Coronary artery (tissue), 2 donors: ENCODE results near the gene ARSI.

Source experiments
- DNase-seq: peaks from one replicate; pipeline ENCODE4 v3.0.0-alpha.2; 2017; ENCODE audit warnings: low spot score
- H3K27ac ChIP-seq, 2 donors: fragments of 200-600 bp; sonication (generic); one replicate each; pipeline ENCODE4 v1.5.1; 2016 to 2019
- H3K4me3 ChIP-seq: fragments of 200-600 bp; sonication (generic); 2 replicates; pipeline ENCODE4 v1.5.1; 2016; ENCODE audit warnings: mild to moderate bottlenecking, moderate library complexity
- CTCF ChIP-seq: fragments of 200-600 bp; sonication (generic); IDR thresholded peaks from one replicate; pipeline ENCODE4 v1.5.1; 2019; ENCODE audit warnings: antibody characterized with exemption

ARSI gene

GRCh38 chr5:150298701-150299451 is 3.8 kb downstream of the ARSI start:
- DNase-seq, result no peak
- H3K27ac ChIP-seq, result peak overlapping the region; percentile 45 to 65
- no peak overlapping the region for H3K4me3 ChIP-seq
- TF ChIP-seq CTCF, result no peak

- Histone ChIP-seq H3K4me3 (no peak overlapping the region), H3K27ac (peak overlapping the region in 1 of 2 donors; percentile 65)
- no peak for DNase-seq
- no peak for TF ChIP-seq CTCF
Measured at GRCh38 chr5:150297934-150298595, 4.6 kb downstream of the ARSI start.

- Histone ChIP-seq H3K4me3 (no peak overlapping the region), H3K27ac (no peak overlapping the region)
- no peak for DNase-seq
- TF ChIP-seq CTCF, result no peak
Measured at GRCh38 chr5:150297236-150297890, 5.3 kb downstream of the ARSI start.

- Histone ChIP-seq H3K4me3 (no peak overlapping the region), H3K27ac (no peak overlapping the region)
- DNase-seq, result no peak
- no peak for TF ChIP-seq CTCF
Measured at GRCh38 chr5:150296496-150296895, 6.2 kb downstream of the ARSI start.

GRCh38 chr5:150295741-150296486 is 6.8 kb downstream of the ARSI start:
- TF ChIP-seq CTCF, result no peak
- DNase-seq, result no peak
- Histone ChIP-seq H3K27ac (no peak overlapping the region), H3K4me3 (no peak overlapping the region)

GRCh38 chr5:150295172-150295634 is 7.5 kb downstream of the ARSI start:
- DNase-seq, result no peak
- Histone ChIP-seq H3K27ac (no peak overlapping the region), H3K4me3 (no peak overlapping the region)
- TF ChIP-seq CTCF, result no peak
